Small intestine (tissue), 7 donors: ENCODE measurements around the gene FAM117A. TPM values are rescaled to one million over a fixed set of nuclear protein-coding genes. Genes with fewer than 3 reads are reported as not detected.

Experiments used
- DNase-seq, 2 donors: peaks; one replicate each; pipeline versions ENCODE4 v3.0.0 to v3.0.0-alpha.2; 2013
- FAIRE-seq: peaks from 2 replicates; lab custom pipeline; 2012; peaks lifted over from hg19 to GRCh38; lab: Jason Lieb, UNC
- H3K27ac ChIP-seq, 3 donors: one replicate each; pipeline ENCODE4 v1.5.1; 2013; ENCODE audit warnings: low read length in 2 of 3, mild to moderate bottlenecking in 2 of 3, control low read depth in 1 of 3, inconsistent platforms in 1 of 3, low read depth in 1 of 3, moderate library complexity in 1 of 3
- H3K27me3 ChIP-seq, 3 donors: one replicate each; pipeline ENCODE4 v1.6.1; 2013; ENCODE audit warnings: low read length in 3 of 3, inconsistent platforms in 1 of 3; ENCODE audit not compliant: control insufficient read depth in 3 of 3, insufficient read depth in 3 of 3
- H3K36me3 ChIP-seq, 3 donors: one replicate each; pipeline ENCODE4 v1.6.1; 2013; ENCODE audit warnings: low read length in 3 of 3, inconsistent platforms in 1 of 3, low read depth in 1 of 3, mild to moderate bottlenecking in 1 of 3, moderate library complexity in 1 of 3; ENCODE audit not compliant: control insufficient read depth in 3 of 3, insufficient read depth in 2 of 3
- H3K4me1 ChIP-seq, 3 donors: one replicate each; pipeline ENCODE4 v1.6.1; 2013; ENCODE audit warnings: low read length in 2 of 3, inconsistent platforms in 1 of 3, low read depth in 1 of 3, mild to moderate bottlenecking in 1 of 3, moderate library complexity in 1 of 3; ENCODE audit not compliant: control insufficient read depth in 3 of 3, insufficient read depth in 2 of 3
- H3K4me3 ChIP-seq, 3 donors: one replicate each; pipeline ENCODE4 v1.5.1; 2013; ENCODE audit warnings: low read length in 3 of 3, control low read depth in 1 of 3, inconsistent platforms in 1 of 3, low read depth in 1 of 3, mild to moderate bottlenecking in 1 of 3, moderate library complexity in 1 of 3
- H3K9me3 ChIP-seq, 2 donors: one replicate each; pipeline ENCODE4 v1.6.1; 2013; ENCODE audit warnings: low read depth in 1 of 2, low read length in 1 of 2; ENCODE audit not compliant: control insufficient read depth in 2 of 2, insufficient read depth in 1 of 2
- WGBS, 3 donors: extraction: QIAGEN DNeasy Blood & Tissue Kit; methylation state at CpG; one replicate each; pipeline ENCODE4 v1.1.7; 2013; 5-methylcytosine and 5-hydroxymethylcytosine counted together
- polyA plus RNA-seq, 4 donors: library from polyadenylated mRNA; stranded (reverse) in 3 of 4; unstranded in 1 of 4; fragments of 200-250 nt in 3 of 4; fragments of 120-200 nt in 1 of 4; gene quantifications; one replicate each; pipeline versions ENCODE4 v1.2.1 to v1.2.3, GENCODE V29; 2013
- donor health status: healthy with polysubstance abuse.
- donor health status: control.
- donor health status: control.
- donor health status: Bipolar disorder and iron deficiency.
- donor health status: healthy.

FAM117A gene
- polyA plus RNA-seq, 4 donors = 2.9 to 9.4 (median 7.2) TPM

DNA sequence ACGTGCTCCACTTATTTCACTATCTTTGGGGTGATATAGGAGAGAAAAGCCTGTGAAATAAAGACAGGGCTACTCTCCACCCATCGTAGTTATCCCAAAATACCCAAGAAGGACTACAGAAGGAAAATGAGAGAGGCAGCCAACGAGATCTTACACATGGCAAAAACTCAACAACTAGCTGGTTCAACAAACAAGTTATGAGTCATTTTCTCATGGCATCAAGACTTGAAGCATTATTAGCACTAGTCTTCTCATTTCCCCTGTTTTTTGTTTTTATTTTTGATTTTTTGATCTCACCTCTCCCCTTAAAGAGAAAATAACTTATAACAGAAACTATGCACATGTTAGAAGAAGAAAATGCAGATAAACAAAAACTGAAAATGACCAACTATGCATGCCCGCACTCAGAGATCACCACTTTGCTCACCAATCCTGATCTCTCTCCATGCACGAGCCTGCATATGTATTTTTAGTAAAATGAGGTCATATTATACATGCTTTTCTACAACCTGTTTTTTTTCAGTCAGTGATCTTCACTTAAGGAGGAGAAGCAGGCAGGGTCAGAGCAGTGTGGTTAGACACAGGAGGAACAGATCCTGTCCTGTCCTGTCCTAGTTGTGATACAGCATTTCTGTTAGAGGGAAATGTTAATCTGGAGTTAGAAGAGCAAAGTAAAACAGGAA lies 22.8 kb downstream of the FAM117A start:
- H3K27ac ChIP-seq = peak overlapping the region; percentile 32 to 92 (median 58)
- H3K4me3 ChIP-seq = no peak overlapping the region
- no peaks in the 10 kb centered on the region for H3K27me3 ChIP-seq
- peaks cover 1 to 30% (median 13%) of the 10 kb centered on the region in 3 donors for H3K4me1 ChIP-seq
- WGBS, 3 donors = 52 to 81% (median 62%) methylated on average over 5 of the region's 5 CpGs
- H3K9me3 ChIP-seq = no peaks in the 10 kb centered on the region
- no peaks in the 10 kb centered on the region for H3K36me3 ChIP-seq
- no peak for FAIRE-seq
- DNase-seq = no peak

DNA sequence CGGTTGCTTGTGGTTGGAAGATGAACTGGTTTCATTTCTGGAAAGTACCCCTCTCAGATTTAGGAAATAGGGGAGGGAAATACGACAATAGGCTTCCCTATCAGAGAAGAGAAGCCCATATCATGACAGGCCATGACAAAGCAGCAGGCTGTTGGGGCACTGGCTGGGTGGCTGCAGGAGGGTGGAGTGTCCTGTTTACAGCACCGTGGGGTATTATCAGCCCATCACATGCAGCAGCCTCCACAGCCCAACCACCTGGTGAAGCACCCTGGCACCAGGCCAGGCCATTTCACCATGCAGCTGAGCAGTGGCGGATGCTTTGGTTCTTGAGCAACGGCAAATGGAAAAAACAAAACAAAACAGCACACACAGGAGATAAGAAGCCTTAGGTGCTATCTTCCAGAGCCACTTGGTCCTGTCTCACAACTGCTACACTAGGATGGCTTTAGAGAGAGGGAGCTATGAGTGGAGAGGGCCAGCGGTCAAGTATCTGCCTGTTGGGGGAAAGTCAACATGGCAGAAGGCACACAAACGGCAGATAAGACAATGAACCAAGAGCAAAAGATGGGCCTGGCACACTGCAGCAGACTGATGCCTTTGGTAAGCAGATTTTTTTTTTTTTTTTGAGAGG lies 24.2 kb downstream of the FAM117A start:
- no peaks in the 10 kb centered on the region for H3K36me3 ChIP-seq
- peaks cover 0 to 23% (median 13%) of the 10 kb centered on the region in 3 donors for H3K4me1 ChIP-seq
- 39 to 50% (median 41%) methylated on average over 7 of the region's 7 CpGs for WGBS, 3 donors
- no peaks in the 10 kb centered on the region for H3K9me3 ChIP-seq
- peak; percentile 49 to 63 for DNase-seq
- FAIRE-seq = no peak
- H3K27me3 ChIP-seq = no peaks in the 10 kb centered on the region
- H3K4me3 ChIP-seq = no peak overlapping the region
- H3K27ac ChIP-seq = peak overlapping the region in 2 of 3 donors; percentile 44 to 98

DNA sequence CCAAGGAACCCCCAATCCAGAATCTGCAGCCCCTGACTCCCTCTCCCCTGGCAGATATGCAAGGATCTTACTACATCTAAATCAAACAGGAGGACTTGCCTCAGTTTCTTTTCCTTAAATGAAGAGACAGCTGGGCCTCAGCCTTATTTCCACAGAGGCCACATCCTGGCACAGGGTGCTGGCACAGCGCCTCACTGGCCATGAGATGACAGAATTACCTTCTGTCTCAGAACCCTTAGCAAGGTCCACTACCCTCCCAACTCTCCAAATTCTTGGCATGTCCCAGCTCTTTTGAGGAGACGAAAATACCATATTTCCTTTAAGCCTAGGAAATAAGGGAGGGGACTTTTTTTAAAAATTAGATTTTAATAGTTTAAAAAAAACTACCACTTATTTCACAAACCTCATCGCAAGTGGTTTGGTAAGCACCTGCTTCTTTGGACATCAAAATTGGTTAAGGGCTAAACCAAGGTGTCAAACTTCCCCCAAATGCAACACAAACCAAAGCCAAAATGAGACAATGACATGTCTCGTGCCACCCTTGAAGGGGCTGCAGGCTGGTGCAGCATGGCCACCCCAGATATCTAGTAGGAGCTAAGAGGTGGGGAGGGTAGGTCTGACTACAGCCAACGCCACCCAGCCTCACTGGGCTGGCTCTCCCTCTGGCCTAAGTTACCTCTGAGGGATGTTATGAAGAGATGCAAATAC lies 25.3 kb downstream of the FAM117A start:
- no peaks in the 10 kb centered on the region for H3K36me3 ChIP-seq
- WGBS, 3 donors = 81 to 86% (median 85%) methylated on average over 5 of the region's 5 CpGs
- no peak for DNase-seq
- H3K27me3 ChIP-seq = no peaks in the 10 kb centered on the region
- no peak overlapping the region for H3K4me3 ChIP-seq
- H3K9me3 ChIP-seq = no peaks in the 10 kb centered on the region
- peak overlapping the region in 2 of 3 donors; percentile 42 to 98 for H3K27ac ChIP-seq
- no peak for FAIRE-seq
- H3K4me1 ChIP-seq = peaks cover 0 to 23% (median 13%) of the 10 kb centered on the region in 3 donors

DNA sequence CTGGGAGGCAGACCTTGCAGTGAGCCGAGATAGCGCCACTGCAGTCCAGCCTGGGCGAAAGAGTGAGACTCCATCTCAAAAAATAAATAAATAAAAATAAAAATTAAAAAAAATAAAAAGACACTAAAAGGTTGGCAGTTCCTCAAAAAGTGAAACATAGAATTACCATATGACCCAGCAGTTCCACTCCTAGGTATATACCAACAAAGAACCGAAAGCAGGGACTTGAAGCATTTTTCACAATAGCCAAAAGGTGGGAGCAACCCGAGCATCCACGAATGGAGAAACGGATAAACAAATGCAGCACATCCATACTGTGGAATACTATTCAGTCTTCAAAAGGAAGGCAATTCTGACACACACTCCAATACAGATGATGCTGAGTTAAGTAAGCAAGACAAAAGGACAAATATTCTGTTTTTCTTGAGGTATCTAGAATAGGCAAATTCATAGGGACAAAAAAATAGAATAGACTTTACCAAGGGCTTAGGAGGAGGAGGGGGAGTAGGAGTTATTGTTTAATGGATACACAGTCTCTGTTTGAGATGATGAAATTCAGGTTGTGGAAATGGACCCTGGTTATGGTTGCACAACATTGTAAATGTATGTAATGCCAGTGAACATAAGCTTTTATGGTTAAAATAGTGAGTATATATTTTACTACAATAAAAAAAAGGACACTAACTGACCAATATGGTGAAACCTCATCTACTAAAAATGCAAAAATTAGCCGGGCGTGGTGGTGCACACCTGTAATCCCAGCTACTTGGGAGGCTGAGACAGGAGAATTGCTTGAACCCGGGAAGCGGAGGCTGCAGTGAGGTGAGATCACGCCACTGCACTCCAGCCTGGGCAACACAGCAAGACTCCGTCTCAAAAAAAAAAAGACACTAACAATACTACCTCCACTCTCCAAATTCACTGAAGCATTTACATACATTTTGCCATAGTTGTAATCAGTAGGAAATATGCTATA lies 29.1 kb downstream of the FAM117A start:
- DNase-seq (no peak), FAIRE-seq (no peak)
- Histone ChIP-seq H3K4me3 (no peak overlapping the region), H3K36me3 (peaks cover 0 to 10% (median 0%) of the 10 kb centered on the region in 3 donors), H3K9me3 (no peaks in the 10 kb centered on the region), H3K27ac (no peak overlapping the region), H3K4me1 (peaks cover 0 to 4% (median 2%) of the 10 kb centered on the region in 3 donors), H3K27me3 (no peaks in the 10 kb centered on the region)
- WGBS, 3 donors = 95 to 97% (median 96%) methylated on average over 13 of the region's 13 CpGs

DNA sequence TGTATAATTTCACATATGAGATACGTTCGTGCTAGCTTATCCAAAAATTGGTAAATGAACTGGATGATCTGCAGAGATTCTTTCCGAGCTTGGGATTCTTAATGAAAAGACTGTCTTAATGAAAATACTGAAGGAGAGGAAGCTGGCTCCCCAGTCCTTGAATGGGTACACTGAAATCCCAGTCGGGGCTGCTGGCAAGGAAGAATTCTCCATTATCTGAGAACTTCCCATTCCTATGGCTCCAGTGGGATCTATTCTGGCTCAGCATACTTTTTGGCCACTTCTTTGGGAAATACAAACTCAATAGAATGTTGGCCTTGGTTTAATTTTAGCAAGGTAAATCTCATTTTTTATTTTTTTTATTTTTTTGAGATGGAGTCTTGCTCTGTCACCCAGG lies 32.5 kb downstream of the FAM117A start:
- Histone ChIP-seq H3K27ac (peak overlapping the region in 1 of 3 donors; percentile 65), H3K9me3 (no peaks in the 10 kb centered on the region), H3K27me3 (no peaks in the 10 kb centered on the region), H3K4me1 (no peaks in the 10 kb centered on the region), H3K36me3 (peaks cover 0 to 18% (median 0%) of the 10 kb centered on the region in 3 donors), H3K4me3 (no peak overlapping the region)
- no peak for DNase-seq
- FAIRE-seq = no peak
- 69 to 90% (median 85%) methylated on average over 4 of the region's 4 CpGs for WGBS, 3 donors

DNA sequence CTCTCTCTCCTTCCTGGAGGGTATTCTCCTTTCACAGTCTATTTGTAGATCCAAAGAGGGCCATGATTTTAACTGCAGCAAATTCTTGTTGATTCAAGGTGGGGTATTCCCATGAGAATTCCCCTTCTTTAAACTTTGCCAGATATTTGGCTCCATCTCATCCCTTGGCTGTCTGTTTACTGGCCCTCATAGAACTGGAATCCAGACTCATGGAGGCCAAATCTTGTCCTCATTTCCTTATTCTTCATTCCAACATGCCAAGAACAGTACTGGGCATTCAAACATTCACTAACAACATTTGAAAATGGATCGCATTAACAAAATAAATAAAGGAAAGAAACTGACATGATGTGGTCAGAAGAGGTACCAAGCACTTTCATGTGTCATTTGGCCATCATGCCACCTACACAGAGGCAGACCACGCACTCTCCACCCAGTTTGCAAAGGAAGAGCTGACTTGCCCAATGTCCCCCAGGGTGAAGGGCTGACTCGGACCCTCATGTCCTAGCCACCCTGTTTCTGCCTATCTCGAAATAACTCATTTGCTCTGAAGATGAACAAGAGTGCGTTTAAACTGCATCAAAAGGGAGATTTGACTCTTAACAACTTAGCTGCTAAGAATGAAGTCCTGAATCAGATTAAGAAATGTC lies 33.0 kb downstream of the FAM117A start:
- no peaks in the 10 kb centered on the region for H3K9me3 ChIP-seq
- H3K4me1 ChIP-seq = no peaks in the 10 kb centered on the region
- WGBS, 3 donors = 68 to 95% (median 85%) methylated on average over 5 of the region's 5 CpGs
- no peak overlapping the region for H3K4me3 ChIP-seq
- peaks cover 0 to 20% (median under 1%) of the 10 kb centered on the region in 3 donors for H3K36me3 ChIP-seq
- peak overlapping the region in 2 of 3 donors; percentile 42 to 65 for H3K27ac ChIP-seq
- no peaks in the 10 kb centered on the region for H3K27me3 ChIP-seq
- DNase-seq (no peak), FAIRE-seq (no peak)

DNA sequence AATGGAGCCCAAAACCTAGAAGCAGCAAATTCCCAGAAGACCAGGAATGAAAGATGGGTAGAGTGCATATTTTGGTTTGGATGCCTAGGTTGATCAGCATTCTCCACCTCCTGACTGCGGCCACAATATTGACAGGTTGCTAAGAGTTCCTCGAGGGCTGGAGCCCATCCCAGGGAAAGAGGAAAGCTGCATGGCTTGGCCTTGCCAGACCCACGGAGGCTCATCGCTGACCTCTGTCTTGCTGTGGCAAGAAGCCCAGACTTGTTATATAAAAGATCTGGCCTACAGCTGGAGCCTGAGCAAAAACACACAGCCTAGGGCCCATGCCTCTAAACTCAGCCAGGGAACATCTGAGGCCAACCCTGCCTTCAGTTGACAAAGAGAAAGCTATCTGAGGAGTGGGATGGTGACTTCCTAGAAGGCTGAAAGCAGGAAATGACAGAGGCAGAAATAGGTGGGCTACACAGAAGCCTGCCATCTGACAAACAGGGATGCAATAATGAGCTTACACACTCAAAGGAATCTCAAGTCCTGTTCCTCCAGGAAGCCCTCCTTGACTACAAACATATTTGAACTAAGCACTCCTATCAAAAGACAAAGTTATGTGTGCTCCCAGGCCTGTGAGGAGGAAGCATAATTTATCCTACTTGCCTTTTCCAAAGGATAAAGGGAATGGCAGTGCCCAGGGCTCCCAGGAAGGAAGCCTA lies 33.7 kb downstream of the FAM117A start:
- no peak overlapping the region for H3K4me3 ChIP-seq
- WGBS, 3 donors = 54 to 75% (median 63%) methylated on average over 4 of the region's 4 CpGs
- peak in 1 of 2 donors; percentile 24 for DNase-seq

More for the DNA sequence above, 33.7 kb downstream of the FAM117A start:
- Histone ChIP-seq H3K36me3 (peaks cover 0 to 22% (median 2%) of the 10 kb centered on the region in 3 donors), H3K27ac (peak overlapping the region in 2 of 3 donors; percentile 42 to 65), H3K27me3 (no peaks in the 10 kb centered on the region), H3K9me3 (peaks cover 0 to 5% of the 10 kb centered on the region in 2 donors), H3K4me1 (no peaks in the 10 kb centered on the region)
- FAIRE-seq = no peak
